ENCODE results near the gene SHISAL1.

SHISAL1 gene

DNA sequence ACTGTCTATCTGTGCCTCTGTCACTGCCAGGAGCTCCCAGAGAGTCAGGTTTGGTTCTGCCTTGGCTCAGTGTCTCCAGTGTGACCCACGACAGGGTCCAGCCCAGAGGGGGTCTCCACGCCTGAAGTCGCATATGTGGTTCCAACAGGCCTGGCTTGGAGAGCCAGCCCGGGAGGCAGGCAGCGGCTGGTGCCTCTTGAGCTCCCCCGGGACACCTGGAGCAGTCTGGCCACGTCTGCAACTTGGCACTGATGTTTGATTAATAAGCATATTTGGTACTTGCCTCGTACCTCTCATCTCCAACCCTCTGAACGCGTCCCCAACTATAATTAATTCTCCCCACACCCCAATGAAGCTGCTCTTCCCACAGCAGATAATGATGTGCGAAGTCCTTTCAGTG is 31.7 kb upstream of the SHISAL1 start:
- DNase-seq (ENCODE audit: extremely low read depth in 1 of 2, low read depth in 1 of 2), result no peak

GRCh38 chr22:44342347-44342956 is 29.7 kb upstream of the SHISAL1 start:
- no peak for DNase-seq (ENCODE audit: extremely low read depth in 1 of 2, low read depth in 1 of 2)

DNA sequence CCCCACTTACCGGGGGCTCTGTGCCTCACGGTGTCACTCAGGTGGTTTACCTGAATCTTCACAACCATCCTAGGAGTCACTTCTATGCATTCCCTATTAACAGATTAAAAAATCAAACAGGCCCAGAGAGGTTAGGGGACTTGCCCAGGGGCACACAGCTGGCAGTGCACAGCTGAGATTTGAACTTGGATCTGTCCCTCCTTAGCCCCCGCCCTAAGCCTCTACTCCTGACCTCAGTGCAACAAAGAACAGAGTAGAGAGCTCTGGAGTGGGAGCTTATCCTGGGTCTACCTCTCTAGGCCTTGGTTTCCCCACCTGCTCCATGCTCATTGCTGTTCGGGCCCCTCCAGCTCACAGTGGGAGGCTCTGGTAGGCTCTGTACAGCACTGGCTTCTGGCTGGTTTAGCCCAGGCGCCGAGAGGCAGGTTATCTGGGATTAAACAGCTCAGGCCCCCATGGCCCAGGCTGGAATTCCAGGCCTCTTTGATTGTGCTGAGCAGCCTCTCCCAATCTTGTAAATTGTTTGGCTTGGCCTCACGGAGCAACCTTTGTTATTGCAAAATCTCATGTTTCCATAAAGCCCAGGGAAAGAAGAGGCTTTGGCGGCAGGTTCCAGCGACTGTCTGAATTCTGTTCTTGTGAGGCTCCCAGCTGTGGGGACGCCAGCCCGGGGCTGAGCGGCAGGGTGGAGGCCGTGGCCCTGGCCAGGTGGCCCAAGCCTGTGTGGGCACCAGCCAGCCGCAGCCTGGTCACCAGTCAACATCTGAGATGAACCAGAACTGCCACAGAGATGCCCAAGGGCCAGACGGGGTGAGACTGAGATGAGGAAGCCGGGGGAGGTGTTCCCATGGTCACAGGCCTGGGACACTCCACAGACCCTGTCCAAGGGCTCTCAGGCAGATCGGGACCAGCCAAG is 28.9 kb upstream of the SHISAL1 start:
- no peak for DNase-seq (ENCODE audit: extremely low read depth in 1 of 2, low read depth in 1 of 2)

DNA sequence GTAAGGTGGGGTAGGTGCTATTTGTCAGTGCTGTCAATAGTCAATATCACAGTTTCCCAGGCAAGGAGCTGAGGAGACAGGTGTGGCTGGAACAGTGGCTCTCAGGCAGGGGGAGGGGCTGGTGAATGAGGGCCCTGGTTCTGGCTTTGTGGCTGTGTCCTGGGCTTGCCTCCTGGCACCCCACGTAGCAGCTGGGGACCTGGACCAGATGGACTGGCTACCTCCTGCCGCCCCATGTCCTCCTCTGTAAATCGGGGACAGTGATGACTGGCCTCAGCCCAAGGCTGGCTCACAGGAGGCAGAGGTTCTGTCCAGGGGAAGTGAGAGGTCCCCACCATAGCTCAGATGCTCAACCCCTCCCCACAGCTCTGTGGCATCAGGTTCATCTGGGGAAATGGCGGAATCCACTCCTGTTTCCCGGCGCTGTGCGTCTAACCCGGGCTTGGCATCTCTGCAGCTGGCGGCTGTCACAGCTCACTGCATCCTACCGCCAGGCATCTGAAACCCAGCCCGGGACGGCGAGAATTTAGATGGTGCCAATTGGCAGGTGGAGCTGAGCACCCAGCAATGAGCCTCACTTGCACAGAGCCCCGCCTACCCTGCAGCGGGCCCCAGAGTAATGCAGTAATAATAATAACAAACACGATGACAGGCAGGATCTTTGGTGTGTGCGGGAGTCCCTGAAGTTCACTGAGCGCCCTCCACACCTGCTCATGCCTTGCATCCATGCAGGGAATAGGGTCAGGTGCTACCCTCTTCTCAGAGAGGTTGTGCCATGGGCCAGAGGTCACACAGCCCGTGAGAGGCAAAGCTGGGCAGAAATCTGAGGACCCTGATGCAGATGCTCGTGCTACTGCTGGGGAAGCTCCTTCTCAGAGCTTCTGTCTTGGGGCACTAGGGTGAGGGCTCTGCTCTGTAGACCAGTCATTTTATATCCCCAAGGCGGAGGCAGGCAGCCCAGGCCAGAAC is 27.8 kb upstream of the SHISAL1 start:
- DNase-seq (ENCODE audit: extremely low read depth in 1 of 2, low read depth in 1 of 2), result no peak

GRCh38 chr22:44338906-44339305 is 26.2 kb upstream of the SHISAL1 start:
- DNase-seq (ENCODE audit: extremely low read depth in 1 of 2, low read depth in 1 of 2), result no peak

DNA sequence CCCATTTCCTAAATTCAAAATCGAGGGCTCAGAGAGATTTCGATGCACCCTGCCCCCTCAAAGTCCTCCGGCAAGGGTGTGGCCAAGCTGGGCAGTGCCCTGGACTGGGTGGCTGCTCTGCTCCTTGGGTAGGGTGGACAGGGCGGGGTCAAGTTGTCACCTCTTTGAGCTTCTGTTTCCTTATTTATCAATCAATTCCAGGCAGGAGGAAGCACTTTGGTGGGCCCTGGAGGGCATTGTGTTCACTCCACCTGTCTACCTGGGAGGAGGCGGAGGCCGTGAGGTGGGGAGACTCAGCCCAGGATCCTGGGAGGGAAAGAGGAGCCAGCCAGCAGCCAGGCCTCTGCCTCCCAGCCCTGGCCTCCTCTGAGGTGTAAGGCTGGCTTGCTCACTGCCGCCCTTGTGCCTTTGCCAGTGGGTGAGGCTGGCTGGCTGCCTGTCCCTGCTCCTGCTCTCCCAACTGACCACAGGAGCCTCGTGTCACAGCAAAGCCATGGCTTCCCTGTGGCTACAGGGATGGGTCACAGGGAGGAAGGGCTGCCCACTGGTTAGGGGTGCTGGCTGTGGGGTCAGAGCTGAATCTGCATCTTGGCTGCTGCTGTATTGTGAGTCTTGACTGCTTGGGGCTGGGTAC is 25.5 kb upstream of the SHISAL1 start:
- no peak for DNase-seq (ENCODE audit: extremely low read depth in 1 of 2, low read depth in 1 of 2)

DNA sequence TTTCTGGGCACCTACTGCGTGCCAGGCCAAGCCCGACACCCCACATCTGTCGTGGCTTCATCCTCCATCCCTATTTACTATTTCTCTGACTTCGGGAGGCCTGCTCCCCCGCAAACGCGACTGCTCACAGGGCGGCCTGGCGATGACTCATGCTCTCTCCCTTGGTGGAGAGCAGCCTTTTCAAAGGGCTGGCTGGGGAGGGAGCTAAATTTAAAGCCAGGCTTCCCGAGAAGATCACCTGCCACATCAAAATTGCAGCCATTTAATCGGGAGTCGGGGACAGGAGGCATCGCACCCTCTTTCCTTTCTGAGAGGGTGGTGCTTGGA is 24.9 kb upstream of the SHISAL1 start:
- DNase-seq (ENCODE audit: extremely low read depth in 1 of 2, low read depth in 1 of 2), result no peak

GRCh38 chr22:44336962-44337677 is 24.4 kb upstream of the SHISAL1 start:
- no peak for DNase-seq (ENCODE audit: extremely low read depth in 1 of 2, low read depth in 1 of 2)

DNA sequence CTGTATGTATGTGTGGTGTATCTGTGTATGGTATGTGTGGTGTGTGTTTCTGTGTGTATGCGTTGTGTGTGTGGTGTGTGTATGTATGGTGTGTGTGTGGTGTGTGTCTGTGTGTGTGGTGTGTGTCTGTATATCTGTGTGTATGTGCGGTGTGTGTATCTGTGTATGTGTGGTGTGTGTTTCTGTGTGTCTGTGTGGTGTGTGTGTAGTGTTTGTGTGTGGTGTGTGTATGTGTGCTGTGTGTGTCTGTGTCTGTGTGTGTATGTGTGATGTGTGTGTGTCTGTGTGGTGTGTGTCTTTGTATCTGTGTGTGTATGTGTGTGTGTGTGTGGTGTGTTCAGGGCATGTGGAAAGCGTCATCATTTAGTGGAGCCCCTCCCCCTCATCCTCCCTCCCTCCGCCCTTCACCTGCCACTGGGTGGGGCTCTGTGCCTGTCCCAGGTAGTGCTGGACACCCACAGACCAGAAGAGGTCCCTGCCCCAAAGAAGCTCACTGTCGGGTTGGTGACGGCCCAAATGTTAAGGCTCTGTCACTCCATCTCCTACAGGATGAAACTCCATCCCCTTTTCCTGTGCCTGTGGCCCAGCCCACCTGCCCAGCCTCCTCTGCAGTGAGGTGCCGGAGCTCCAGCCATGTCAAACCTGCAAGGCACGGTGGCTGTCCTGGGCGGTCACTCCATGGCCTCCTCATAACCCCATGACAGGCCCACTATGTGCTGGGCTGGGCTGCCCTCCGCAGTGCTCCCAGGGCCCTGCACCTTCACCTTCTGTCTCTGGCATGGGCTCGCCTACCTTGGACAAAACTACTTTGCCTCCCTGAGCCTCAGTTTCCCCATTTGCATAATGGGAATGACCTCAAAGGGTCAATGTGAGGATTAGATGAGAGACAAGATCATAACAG is 23.4 kb upstream of the SHISAL1 start:
- no peak for DNase-seq (ENCODE audit: extremely low read depth in 1 of 2, low read depth in 1 of 2)

DNA sequence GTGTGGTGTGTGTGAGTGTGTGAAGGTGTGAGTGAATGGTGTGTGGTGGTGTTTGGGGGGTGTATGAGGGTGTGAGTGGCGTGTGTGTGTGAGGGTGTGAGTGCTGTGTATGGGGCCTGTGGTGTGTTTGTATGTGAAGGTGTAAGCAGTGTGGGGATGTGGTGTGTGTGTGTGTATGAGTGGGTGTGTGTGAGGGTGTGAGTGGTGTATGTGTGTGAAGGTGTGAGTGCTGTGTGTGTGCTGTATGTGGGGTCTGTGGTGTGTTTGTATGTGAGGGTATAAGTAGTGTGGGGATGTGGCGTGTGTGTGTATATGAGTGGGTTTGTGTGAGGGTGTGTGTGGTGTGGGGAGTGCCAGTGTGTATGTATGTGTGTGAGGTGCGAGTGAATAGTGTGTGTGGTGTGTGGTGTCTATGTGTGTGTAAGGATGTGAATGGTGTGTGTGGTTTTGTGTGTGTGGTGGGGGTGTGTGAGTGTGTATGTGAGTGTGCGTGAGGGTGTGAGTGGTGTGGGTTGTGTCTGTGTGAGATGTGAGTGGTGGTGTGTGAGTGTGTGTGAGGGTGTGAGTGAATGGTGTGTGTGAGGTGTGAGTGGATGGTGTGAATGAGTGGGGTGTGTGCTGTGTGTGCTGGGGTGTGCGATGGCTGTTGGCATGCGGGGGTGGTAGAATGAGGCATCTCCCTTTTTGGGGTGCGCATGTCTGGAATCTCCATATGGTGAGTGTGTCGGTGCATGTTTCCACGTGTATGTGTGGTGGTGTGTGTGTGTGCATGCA is 22.5 kb upstream of the SHISAL1 start:
- DNase-seq (ENCODE audit: extremely low read depth in 1 of 2, low read depth in 1 of 2), result no peak

DNA sequence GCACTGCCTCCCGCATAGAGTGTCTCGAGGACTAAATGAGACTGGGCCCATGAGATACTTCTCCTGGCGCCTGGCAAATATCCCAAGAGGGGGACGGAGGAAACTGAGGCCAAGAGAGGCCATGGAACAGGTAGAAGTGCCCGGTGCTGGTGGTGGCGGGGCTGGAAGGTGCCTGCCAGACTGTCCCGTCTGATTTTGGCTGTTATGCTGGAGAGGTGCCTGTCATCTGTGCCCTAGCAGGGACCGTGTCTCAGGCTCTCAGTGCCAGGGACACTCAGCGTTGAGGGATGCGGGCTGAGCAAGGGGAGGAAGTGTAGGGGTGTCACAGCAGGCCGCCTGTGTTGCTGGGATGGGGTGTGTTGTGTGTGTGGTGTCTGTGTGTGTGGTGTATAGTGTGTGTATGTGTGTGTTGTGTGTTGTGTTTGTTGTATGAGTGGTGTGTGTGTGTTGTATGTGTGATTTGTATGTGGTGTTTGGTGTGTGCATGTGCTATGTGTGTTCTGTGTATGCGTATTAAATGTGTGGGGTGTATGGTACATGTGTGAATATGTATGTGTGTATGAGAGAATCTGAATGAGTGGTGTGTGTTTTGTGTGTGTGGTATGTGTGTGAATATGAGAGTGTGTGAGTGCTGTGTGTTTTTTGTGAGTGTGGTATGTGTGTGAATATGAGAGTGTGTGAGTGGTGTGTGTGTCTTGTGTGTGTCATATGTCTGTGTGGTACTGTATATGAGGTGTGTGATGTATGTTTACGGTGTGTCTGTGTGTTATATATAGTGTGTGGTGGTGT is 21.3 kb upstream of the SHISAL1 start:
- DNase-seq (ENCODE audit: extremely low read depth in 1 of 2, low read depth in 1 of 2), result no peak

DNA sequence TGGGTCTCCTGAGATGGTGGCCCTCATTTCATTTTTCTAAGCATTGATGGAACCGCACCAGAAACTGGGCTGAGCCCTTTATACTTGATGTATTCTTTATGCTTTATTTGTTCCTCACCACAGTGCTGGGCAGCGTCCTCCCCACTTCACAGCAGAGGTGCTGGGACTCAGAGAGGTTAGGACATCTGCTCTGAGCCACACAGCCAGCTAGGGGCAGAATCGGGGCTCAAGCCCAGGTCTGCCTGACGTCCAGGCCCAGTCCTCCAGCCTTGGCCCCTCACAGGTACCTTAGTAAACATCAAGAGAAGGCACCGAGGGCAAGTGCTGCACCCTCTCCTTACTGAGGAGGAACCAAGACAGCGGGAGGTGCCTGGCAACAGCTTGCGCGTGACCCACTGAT is 20.2 kb upstream of the SHISAL1 start:
- DNase-seq (ENCODE audit: extremely low read depth in 1 of 2, low read depth in 1 of 2), result no peak

DNA sequence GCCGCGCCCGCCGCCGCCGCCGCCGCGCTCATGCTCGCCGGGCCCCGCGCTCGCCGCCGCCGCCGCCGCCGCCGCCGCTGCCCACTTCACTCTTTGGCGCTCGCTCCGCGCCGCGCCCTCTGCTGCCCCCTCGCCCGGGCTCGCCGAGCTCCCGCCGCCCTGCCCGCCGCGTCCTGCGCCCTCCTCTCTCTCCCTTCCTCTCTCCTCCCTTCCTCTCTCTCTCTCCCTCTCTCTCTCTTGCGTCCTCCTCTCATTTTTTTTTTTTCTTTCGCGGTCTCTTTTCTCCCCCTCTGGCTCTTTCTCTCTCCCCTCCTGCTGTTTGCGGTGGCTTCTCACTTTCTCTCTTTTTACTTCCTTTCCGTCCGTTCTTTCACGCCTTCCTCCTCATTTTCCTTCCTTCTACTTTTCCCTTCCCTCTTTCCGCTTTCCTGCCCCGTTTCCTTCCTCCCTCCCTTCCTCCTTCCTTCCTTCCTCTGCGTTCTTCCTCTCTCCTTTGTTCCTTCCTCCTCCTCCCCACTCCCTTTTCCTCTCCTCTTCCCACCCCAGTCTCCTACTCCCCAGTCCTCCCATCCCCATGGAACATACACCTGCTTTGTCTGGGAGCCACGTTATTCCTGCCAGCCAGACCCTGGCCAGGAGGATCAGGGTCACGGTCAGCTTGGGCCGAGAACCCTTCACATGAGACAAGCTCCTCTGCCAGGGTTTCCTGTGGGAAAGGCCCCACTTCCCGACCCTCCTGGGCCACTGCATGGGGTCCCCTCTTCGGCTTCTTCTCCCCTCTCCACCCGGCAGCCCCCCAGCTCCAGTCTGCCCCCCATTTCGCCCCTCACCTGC is 19.3 kb upstream of the SHISAL1 start:
- DNase-seq (ENCODE audit: extremely low read depth in 1 of 2, low read depth in 1 of 2), result no peak

DNA sequence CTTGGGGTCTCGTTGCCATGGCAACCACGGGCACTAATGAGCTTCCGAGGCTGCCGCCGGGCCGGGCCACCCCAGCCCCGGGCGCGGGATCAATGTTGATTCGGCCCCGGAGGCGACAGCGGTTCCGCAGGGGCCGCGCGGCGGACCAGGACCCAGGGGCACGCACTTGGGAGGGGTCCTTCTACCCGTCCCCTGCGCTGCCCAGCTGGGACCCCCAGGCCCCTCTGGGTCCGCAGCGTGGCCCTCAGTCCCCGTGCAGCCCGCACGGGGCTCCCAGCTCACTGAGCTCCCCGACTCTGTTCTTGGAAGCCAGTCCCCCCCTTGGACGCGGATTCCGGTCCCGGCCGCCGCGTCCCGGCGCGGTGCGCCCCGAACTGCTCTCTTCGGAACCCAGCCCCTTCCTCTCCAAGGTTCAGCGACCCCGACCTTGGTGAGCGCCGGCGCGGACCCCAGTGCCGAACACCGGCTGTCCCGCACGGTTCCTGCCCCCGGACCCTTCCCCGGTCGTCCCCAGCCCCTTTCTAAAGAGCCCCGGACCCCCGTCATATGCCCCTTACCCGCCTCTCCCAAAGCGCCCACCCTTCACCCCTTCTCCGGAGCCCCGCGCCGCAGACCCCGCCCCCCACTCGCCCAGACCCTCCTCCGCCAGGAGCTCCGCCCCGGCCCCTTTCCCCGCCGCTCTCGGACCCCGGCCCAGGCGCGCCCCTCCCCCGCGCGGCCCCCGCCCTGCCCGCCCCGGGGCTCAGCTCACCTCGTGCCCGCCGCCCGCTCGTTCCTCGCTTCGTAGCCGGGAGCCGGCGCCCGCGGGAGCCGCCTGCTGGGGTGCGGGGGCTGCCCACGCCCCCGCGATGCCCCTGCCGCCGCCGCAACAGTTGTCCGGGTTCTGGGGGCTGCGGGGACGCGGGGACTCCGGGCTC is 18.3 kb upstream of the SHISAL1 start:
- DNase-seq (ENCODE audit: extremely low read depth in 1 of 2, low read depth in 1 of 2), result no peak

DNA sequence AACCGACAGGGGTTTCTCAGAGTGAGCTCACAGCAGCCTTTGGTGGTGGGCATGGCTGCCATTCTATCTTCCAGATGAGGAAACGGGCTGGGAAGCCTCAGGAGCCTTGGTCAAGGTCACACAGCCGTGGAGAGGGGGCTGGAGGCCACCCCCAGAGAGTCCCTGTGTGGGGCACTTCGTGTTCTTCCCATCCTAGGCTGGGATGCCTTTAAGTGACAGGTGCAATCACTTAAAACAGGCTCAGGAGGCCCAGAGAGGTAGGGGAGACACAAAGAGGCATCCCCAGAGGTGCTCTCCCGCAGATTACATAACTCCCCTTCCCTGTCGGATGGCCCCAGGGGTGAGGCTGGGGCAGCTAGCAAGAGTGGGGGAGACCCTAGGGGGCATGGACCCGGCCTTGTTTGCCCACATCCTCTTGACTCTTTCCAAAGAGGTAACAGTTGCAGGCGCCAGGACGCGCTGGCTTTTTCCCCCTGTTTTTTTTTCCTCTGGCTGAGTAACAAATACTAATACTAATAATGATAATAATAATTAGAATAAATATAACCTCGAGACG is 17.5 kb upstream of the SHISAL1 start:
- DNase-seq (ENCODE audit: extremely low read depth in 1 of 2, low read depth in 1 of 2), result no peak

All from activated CD8-positive, alpha-beta memory T cell treated with anti-CD3 and anti-CD28 coated beads for 1 hour (primary cell).